Erythroblast (primary cell): ENCODE results near the gene IL15.

Experiments
- GATA1 ChIP-seq: IDR thresholded peaks from 2 replicates; pipeline ENCODE4 v1.6.1; 2011; ENCODE audit warnings: low read depth, mild to moderate bottlenecking, control low read depth, low read length, moderate library complexity
- POLR2A ChIP-seq: IDR thresholded peaks from 2 replicates; pipeline ENCODE4 v1.6.1; 2011; ENCODE audit warnings: mild to moderate bottlenecking, low read length

DNA sequence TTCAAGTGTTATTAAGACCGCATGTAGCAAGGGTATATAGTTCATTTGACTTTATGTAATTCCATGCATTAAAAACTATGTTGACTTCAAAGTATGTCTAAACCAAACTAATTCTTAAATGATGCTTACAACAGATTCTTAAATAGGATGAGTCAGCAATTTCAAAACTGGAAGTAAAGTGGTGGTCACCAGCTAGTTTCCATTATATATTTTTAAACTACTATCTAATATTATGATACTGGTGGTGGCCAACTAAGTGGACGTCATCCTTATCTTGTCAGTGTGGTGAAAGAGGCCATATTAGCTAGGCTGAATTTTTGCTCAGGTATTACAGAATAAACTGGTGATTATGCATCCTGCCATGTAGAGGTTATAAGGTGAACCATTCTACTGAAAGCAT, 1.2 kb downstream of the IL15 start:
- TF ChIP-seq POLR2A = no peak
- no peak for TF ChIP-seq GATA1
